GM21619 (cell line): Measurements from ENCODE around the gene COL18A1.

Source experiments
- ATAC-seq: cut with Tn5 transposase; IDR thresholded peaks from one replicate; pipeline ENCODE4 v1.9.1; 2021; ENCODE audit not compliant: unreplicated experiment

Gene COL18A1

DNA sequence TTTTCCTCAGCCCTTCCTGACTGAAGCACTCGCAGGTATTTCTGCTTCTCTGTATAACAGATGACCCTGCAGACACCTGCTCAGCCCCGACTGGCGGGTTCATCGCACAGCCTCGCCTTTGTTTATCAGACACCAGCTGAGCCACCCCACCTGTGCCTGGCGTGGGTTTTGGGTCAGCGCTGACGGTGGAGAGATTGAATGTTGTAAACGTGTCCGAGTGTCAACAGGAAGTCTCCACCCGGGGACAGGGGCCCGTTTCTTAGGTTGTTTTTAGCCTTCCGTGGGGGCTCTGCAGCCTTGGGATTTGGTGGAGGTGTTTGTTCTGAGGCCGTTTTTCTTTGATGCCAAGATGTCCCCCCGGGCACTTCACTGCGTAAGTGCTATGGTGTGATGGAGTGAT is 60.1 kb downstream of the COL18A1 start:
- ATAC-seq: no peak

DNA sequence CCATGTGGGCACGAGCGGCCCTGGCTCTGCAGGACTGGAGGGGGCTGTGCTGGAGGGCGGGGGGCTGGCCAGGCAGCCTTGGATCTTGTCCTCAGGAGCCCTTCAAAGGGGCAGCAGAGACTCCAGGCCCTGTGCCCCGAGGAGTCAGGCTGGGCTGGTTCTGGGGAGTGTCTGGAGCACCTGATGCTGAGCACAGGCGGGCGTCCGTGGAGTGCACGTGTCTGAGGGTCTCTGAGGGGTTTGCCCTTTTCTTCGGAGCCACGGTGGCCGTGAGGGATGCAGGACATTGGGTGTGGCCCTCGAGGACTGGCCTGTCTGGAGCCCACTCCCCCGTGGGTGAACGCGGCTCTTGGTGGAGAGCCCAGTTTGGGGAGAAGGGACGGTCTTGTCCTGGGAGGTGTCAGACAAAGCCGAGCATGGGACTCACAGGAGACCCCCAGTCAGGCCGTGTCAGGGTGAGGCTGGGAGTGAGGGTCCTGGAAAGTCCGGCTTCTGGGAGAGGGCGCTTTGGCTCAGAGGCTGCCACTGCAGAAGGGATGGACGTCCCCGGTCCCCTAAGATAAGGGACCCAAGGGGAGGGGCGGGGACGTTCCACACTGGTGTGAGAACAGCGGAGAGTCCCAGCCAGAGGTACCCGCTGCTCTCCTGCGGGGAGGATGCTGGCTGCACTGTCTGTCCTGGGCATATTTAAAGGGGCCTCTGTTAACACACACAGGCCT is 60.8 kb downstream of the COL18A1 start:
- no peak for ATAC-seq

DNA sequence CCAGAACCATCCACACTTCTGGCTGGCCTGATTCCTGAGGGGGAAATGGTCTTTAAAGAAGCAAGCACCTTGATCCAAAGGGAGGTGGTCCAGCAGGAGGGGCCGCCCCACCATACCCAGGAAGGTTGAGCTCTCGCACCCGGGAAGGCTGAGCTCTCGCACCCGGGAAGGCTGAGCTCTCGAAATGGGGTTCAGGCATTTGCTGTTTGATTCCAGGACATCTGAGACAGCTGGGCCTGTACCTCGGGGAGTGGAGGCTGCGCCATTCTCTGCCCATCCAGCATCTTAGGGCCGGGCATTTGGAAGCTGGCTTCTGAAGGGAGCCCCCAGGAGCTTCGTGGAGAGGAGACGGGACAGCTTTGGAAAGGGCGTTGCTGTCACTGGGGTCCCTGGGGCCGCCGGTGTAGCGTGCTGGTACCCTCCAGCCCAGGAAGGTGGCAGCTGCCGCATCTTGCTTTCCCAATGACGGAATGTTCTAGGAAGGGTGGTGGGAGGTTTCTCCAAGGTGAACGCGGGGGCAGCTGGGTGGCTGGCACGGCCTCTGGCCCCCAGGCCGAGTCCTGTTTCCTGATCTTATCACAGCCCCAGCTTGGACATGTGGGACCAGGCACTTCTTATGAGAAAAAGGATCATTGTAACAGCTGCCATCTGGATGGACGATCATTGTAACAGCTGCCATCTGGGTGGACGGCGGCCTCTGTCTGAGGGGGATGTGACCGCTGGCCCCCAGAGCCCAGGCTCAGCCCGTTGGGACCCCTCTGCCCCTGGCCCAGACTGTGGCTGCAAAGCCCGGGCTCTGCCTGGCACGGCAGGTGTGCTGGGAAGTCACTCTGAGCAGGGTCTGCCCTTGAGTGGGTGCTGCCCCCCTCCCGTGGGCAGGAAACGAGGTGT is 61.6 kb downstream of the COL18A1 start:
- ATAC-seq: no peak

DNA sequence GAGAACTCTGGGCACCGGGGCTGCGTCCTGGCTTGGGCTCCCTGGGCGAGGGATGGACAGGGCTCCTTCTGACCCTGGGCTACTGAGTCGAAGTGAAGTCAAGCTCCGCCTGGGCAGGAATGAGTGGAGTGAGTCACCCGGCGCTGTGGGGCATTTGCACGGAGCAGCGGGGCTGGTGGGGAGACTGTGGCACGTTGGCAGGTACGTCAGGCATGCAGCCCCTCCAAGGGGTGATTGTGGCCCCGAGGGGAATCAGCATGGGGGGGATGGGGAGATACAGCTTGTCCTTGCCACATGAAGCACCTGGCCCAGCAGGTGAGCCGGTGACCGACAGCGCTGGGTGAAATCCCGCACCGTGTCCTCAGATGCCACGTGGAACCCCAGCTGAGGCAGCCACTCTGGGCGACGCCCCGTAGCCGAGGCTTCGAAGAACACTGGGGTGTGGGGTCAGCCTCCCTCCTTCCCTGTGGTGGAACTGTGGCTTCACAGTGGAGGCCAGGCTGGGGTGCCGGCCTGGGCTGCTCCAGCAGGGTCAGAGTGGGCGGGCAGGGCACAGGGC is 62.3 kb downstream of the COL18A1 start:
- no peak for ATAC-seq

DNA sequence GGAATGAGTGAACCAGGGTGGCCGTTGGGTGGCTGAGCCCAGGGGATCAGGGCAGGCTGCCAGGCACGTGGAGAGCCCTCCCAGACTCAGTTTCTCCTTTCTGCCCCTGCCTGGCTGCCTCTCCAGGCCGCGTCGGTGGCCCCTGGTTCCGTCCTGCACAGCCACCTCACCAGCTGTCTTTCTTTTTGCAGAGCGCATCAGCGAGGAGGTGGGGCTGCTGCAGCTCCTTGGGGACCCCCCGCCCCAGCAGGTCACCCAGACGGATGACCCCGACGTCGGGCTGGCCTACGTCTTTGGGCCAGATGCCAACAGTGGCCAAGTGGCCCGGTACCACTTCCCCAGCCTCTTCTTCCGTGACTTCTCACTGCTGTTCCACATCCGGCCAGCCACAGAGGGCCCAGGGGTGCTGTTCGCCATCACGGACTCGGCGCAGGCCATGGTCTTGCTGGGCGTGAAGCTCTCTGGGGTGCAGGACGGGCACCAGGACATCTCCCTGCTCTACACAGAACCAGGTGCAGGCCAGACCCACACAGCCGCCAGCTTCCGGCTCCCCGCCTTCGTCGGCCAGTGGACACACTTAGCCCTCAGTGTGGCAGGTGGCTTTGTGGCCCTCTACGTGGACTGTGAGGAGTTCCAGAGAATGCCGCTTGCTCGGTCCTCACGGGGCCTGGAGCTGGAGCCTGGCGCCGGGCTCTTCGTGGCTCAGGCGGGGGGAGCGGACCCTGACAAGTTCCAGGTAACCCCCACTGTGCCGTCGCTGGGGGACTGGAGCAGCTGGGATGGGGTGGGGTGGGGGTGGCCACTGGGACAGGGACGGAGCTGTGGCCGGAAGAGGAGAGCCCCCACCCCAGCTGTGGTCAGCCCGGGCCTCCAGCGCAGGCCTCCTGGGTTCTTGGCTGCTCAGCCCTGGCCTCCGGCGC is 63.3 kb downstream of the COL18A1 start:
- no peak for ATAC-seq

DNA sequence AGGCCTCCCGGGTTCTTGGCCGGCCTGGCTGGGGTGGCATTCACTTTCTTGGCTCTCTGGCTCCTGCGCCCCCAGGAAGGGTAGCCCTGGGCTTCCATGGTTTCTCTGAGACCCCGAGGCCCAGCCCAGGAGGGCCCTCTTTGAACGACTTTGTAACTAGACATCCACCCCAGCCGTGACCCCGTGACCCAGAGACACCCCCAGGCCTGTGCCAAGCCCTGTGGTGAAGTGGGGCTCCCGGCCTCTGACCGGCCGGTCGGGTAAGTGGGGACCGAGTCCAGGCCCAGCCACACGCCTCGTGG is 64.0 kb downstream of the COL18A1 start:
- no peak for ATAC-seq

DNA sequence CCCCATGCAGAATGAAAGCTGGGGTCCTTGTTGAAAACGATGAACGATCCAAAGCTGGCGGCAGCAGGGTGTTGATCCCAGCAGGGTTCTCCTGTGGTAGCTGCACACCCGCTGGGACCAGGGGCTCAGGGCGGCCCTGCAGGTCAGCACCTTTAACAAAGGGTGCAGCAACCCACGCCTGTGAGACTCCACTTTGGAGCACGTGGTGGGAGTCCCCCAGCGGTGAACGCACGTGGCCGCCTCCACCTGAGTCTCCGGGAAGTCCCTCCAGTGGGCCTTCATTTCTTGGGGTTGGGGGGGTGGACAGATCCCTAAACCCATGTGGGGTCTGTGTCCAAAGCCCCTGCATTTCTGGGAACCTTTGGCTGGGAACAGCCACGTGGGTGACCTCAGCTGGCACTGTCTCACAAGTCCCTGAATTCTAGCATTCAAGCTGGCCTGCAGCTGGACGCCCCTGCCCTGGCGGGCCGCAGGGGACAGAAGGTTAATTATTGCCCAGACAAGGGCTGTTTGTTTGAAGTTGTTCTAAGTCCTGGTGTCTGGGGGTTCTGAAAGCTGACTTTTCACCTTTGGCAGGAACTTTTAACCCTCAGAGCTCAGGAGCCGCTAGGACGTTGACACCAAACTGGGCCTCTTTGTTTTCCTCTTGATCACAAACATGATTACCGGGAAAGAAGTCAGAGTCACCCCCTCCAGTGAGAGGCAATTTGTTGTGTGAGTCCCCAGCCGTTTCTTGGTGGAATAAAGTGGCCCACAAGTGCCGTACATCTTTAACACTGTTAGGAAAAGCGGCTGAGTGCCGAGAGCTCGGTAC is 64.5 kb downstream of the COL18A1 start:
- no peak for ATAC-seq

DNA sequence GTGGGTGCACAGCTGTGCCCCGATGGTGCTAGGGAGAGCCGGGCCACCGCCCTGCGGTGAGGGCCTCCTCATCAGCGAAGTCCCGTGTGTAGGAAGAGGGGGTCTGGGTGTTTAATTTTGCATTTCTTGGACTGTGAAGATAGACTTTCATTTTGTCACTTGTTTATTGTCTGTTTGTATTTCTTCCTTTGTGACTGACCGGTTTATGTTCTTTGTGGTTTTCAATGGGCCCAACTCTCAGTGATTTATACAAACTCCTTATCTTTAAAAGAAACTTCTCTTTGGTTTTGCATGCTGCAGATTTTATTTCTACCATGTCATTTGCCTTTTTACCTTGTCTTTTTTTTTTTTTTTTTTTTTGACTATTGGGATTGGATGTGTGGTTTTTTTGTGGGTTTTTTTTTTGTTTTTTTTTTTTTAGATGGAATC is 65.1 kb downstream of the COL18A1 start:
- ATAC-seq: no peak

DNA sequence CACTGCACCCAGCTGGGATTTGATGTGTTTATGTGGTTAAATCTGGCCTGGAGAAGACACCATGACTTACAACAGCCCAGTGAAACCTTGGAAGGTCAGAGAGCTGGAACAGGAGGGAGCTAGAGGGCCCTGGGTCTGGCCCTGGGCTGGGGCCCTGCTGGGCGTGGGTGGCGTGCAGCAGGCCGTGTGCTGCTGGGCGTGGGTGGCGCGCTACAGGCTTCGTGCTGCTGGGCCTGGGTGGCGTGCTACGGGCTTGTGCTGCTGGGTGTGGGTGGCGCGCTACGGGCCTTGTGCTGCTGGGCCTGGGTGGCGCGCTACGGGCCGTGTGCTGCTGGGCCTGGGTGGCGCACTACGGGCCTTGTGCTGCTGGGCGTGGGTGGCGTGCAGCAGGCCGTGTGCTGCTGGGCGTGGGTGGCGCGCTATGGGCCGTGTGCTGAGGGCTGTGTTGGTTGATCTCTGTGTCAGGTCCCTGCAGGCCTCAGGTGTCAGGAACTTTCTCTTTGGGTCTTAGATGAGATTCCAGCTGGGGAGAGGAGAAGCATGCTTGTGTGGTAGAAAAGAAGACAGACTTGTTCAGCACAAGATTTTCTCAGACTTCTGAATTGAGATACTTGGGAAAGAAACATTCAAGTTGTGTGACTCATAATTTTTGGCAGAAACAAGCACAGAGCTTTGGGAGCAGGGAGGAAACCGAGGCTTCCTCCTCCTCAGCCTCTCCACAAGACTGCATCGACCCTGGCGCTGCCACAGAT is 66.0 kb downstream of the COL18A1 start:
- ATAC-seq: no peak

DNA sequence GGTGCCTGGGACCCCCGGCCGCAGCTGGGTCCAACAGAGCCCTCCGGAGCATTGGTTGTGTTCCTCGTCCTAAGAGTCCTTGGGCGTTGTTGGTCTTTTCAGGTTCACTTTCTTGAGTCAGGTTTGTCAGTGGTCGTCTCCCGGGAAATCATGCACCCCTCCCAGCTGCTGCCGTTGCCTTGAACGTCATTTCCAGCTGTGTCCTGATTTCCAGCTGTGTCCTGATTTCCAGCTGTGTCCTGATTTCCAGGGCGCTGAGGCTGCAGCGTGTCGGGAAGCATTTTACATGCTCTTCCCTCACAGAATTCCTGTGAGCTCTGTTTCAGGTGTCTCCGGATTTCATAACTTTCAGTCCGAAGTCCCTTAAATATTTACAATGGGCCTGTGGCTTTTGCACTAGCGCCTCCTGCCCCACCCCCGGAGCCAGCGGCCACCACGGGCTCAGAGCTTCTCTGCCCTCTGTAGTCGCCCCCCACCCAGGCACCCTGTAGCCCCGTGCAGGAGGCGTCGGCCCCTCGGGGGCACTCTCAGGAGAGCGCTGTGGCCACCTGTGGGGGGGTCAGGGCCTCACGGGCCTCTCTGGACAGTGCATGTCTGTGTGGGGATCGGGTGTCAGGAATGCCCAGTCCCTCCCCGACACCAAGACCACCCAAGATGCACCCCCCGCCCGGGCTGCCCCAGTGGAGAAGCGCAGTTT is 66.7 kb downstream of the COL18A1 start:
- no peak for ATAC-seq

DNA sequence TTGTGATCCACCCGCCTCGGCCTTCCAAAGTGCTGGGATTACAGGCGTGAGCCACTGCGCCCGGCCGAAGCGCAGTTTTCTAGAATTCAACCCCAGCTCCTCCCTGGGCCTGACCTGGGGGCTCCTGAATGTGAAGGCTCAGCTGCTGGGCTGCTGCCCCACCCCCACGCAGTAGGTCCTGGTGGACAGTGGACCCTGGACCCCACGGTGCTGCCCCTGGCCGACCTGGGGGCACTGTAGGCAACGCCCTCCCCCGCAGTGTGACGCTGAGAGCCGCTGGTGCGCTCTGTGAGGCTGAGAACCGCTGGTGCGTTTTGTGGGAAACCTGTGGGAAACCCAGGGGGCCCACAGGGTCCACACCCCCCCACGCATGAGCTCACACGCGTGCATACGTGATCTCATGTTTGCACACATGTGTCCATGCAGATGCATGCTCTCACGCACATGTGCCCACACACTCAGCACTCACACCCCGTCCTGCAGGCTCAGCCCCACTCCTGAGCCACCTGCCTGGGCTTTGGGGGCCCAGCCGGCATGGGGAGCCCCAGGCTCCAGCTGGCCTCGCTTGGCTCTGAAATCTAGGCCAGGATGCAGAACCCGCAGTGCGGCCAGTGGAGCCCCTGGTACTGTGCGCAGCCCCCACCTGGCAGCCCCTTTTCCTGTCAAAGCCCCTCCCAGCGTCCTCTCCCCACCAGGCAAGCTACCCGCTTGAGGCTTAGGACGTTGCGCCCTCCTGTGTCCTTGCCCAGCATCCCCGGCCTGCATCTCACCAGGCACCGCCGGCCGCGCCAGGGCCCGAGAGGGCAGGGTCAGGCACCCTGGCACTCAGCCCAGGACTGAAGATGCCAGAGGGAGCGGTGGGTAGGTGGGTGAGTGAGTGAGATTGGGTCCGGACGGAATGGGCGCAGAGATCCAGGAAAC is 67.7 kb downstream of the COL18A1 start:
- ATAC-seq: no peak

DNA sequence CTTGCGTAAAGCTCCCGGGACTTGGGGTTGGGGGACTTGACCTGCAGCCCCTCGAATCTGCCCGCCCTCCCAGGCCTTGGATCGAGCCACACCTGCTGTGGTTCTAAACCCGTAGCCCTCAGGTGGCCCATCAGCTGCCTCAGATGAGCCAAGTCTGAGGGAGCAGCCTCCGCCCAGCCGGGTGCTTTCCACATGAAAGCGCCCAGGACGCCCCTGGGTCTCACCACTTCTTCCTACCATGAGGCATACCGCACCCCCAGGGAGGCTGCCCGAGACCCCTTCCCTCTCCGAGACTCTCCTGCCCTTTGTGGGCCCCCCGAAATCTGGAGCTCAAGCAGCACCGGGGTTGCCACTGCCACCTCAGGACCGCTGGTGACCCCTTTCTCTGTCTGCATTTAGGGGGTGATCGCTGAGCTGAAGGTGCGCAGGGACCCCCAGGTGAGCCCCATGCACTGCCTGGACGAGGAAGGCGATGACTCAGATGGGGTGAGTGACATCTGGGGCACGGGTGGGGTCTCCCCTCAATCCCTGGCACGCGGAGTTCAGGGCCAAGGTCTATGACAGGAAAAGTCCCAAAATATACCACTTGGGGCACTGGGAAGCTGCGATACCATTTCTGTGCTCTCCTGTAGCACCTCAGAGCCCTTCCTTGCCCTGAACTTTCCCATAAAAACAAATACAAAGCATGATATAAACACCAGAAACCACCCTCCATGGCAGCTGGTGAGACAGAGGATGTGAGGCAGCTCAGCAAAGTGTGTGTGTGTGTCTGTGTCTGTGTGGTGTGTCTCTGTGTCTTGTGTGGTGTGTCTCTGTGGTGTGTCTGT is 68.7 kb downstream of the COL18A1 start:
- ATAC-seq: no peak

DNA sequence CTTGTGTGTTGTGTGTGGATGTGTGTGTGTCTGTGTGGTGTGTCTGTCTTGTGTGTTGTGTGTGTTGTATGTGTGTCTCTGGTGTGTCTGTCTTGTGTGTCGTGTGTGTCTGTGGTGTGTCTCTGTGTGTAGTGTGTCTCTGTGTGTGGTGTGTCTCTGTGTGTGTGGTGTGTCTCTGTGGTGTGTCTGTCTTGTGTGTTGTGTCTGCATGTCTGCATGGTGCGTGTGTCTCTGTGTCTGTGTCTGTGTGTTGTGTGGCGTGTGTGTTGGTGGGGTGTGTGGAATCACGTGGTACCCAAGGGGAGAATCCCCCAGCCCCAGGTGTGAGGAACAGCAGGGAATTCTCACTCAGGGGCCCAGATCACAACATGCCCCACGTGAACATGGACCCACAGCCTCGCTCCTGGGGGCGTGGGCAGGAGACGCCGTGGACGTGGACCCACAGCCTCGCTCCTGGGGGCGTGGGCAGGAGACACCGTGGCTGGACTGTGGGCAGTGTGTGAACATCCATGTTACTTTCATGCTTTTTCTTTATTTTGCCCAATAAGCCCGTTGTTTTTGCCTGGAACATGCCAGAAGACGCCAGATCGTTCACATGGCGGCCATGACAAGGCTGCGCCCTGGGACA is 69.5 kb downstream of the COL18A1 start:
- no peak for ATAC-seq

DNA sequence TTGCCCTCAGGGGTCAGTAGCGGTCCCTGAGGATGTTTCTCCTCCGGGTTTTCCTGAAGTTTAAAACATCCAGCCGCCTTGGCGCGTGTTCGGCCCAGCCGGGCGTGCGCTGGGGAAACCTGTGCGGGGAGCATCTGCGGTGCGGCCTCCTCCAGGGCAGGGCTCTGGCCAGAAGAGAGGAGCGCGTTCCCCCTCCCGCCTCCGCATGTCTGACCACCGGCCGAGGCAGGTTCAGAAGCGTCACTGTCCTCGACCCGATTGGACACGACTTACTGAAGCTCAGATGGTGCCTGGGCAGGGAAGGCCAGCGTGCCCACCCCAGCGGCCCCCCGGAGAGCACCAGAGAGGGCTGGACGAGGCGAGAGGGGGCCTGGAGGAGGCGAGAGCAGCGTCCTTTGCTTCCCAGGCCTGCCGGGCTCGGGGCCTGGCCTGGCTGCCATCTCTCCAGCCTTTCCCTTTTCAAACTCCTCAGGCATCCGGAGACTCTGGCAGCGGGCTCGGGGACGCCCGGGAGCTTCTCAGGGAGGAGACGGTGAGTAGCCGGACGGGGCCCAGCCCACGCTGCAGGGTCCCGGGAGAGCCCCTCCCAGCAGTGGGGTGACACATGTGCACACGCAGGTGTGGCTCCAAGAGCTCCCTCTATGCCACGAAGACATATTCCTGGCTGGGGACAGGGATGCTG is 70.2 kb downstream of the COL18A1 start:
- ATAC-seq: no peak

DNA sequence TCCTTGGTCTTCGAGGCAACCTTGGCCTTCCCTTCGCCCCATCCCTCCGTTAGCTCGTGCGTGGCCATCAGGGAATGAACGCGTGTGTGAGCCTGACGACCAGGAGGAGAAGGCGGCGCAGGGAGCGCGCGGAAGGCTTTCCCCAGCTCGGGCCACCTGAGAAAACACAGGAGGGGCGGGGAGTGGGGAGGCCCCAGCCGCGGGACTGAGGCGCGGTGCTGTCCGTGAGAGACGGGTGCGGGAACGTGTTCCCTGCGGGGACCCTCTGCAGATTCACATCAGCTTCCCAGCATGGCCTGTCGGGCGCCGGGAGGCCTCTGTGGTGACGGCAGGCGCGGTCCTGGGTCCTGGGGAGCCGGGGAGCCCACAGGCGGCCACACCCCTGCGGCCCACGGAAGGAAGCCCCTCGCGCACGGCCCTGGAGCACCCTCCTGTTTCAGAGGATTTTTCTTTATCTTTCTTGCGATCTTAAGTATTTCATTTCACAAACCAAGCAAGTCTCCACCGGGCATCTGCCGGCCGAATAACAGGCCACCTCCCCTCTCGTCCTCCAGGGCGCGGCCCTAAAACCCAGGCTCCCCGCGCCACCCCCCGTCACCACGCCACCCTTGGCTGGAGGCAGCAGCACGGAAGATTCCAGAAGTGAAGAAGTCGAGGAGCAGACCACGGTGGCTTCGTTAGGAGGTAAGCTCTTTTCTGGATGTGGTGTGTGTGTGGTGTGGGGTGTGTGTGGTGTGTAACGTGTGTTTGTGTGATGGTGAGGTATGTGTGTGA is 71.0 kb downstream of the COL18A1 start:
- no peak for ATAC-seq
